GM10266 (cell line): ENCODE measurements around the gene MRPL17.

Experiments
- DNase-seq: peaks from one replicate; pipeline ENCODE4 v3.0.0; 2012; ENCODE audit errors: extremely low spot score
- CTCF ChIP-seq: IDR thresholded peaks from 2 replicates; pipeline ENCODE4 v1.5.1; 2012; ENCODE audit warnings: mild to moderate bottlenecking, low read depth; ENCODE audit not compliant: control insufficient read depth, insufficient read depth; ENCODE audit errors: missing control alignments

Gene MRPL17

DNA sequence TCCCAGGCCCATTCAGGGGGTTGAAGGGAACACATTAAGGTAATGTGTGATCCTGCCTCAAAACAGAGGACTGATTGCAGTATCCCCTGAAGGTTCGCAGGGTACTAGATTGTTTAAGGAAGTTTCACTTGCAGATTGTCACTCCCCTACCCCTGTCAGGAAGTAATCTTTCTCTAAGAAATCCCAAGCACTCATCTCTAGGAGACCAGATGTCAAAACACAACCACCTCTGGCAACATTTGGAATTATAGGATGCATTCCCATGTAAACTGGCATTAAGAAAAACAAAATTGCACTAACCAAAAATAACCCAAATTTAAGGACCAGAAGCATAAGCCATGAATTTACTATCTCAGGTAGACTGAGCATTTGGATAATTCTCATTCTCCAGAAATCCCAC is 1.6 kb downstream of the MRPL17 start:
- DNase-seq = no peak
- no peak for TF ChIP-seq CTCF

- TF ChIP-seq CTCF = no peak
- no peak for DNase-seq
Measured at GRCh38 chr11:6677018-6677417, 6.1 kb downstream of the MRPL17 start.

GRCh38 chr11:6674862-6675261 is 8.3 kb downstream of the MRPL17 start:
- no peak for DNase-seq
- no peak for TF ChIP-seq CTCF

GRCh38 chr11:6674219-6674597 is 8.9 kb downstream of the MRPL17 start:
- TF ChIP-seq CTCF = no peak
- no peak for DNase-seq

GRCh38 chr11:6673523-6674218 is 9.5 kb downstream of the MRPL17 start:
- TF ChIP-seq CTCF = no peak
- no peak for DNase-seq

DNA sequence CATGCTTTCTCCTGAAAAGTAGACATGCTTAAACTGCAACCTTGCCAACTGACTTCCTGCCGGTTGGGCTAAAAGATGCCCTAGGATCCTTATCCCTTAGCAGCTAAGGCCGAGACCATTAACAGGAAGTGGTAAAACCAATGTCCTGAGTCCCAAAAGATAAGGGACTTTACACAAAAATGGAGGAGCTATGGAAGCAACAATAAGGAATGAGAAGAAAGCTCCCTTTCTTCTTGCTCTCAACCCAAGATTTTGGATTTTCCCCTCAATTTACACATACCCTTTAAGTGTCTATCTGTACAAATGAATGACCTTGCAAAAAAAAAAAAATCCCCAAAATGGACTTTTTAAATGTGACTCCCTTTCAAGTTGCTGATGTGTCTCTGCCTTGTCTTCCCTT is 11.1 kb downstream of the MRPL17 start:
- no peak for DNase-seq
- TF ChIP-seq CTCF = no peak

DNA sequence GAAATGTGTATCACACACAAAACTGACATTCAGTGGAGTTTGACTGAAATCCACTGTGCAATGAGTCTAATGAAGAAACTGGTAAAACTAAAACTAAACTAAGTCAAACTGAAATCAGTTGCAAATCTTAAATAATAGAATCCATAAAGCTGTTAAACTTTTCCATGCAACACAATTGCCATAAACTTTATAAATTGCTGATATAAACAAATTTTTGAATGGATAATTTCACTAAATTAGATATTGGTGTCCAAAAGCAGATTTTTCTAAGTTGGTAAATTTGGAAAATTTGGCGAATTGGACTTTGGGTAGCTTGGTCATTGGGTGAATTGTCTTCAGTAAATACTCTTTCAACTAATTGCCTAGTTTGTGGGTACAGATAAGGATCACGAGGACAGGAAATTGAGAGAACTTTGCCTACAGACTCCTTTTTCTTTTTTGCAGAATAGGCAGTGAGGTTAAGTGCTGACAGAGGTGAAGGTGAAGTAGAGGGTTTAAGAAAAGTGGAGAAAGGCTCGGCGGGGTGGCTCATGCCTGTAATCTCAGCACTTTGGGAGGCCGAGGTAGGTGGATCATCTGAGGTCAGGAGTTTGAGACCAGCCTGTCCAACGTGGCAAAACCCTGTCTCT is 12.8 kb downstream of the MRPL17 start:
- DNase-seq = no peak
- no peak for TF ChIP-seq CTCF
